Activated T-helper 2 cell treated with anti-CD3 and anti-CD28 coated beads, Interferon-gamma antibody, Interleukin-2, Interleukin-4, amounts not matched to agents 10 μg/mL and 5 μg/mL and 100 μg/mL, durations not matched to agents 14 hours and 24 hours and 36 hours (primary cell): Measurements from ENCODE around the gene MYO9B. TPM values are rescaled to one million over a fixed set of nuclear protein-coding genes. Genes with fewer than 3 reads are reported as not detected.
A peak's percentile ranks its signal among the peaks of the same experiment; 100 is the strongest.
"Not testable (repeated sequence)": the region's sequence is repeated elsewhere in the genome, so short reads cannot be mapped to it uniquely, and the experiment has no call there.

Experiments used
- DNase-seq: peaks from one replicate; pipeline ENCODE4 v3.0.0; 2021; ENCODE audit warnings: low spot score
- H3K27ac Mint-ChIP-seq: one replicate; pipeline ENCODE4 v1.8.0; 2021; ENCODE audit warnings: mixed read lengths
- H3K27me3 Mint-ChIP-seq: one replicate; pipeline ENCODE4 v1.8.0; 2021; ENCODE audit warnings: low read depth, mixed read lengths
- H3K36me3 Mint-ChIP-seq: one replicate; pipeline ENCODE4 v1.8.0; 2021; ENCODE audit warnings: low read depth, mixed read lengths
- H3K4me1 Mint-ChIP-seq: one replicate; pipeline ENCODE4 v1.8.0; 2021; ENCODE audit warnings: low read depth, mixed read lengths
- H3K4me3 Mint-ChIP-seq: one replicate; pipeline ENCODE4 v1.8.0; 2021; ENCODE audit warnings: low read depth, mild to moderate bottlenecking, moderate library complexity, mixed read lengths
- H3K9me3 Mint-ChIP-seq: one replicate; pipeline ENCODE4 v1.8.0; 2021; ENCODE audit warnings: mixed read lengths
- intact Hi-C: fragments of 100-400 bp; cut with micrococcal nuclease; formaldehyde crosslinking; loops from one replicate; pipeline ENCODE4 v1.15.1; 2023
- total RNA-seq: library from RNA; stranded (reverse); gene quantifications from 2 replicates; pipeline ENCODE4 v1.2.3, GENCODE V29; 2022

MYO9B gene
- total RNA-seq, 1 donor from 2014 or later = 143 TPM

GRCh38 chr19:17149393-17150135 is 74.0 kb downstream of the MYO9B start:
- intact Hi-C loops = no loop called here

GRCh38 chr19:17153996-17154395 is 78.4 kb downstream of the MYO9B start:
- Mint-ChIP-seq H3K36me3 (peaks cover 45% of the 10 kb centered on the region), H3K27ac (no peak overlapping the region), H3K9me3 (no peaks in the 10 kb centered on the region), H3K4me3 (no peak overlapping the region), H3K27me3 (no peaks in the 10 kb centered on the region), H3K4me1 (no peaks in the 10 kb centered on the region)
- DNase-seq = no peak
- intact Hi-C loops = no loop called here

More at GRCh38 chr19:17149393-17150135, 74.0 kb downstream of the MYO9B start:
- H3K36me3 Mint-ChIP-seq = peaks cover 39% of the 10 kb centered on the region
- H3K27ac Mint-ChIP-seq = no peak overlapping the region
- no peaks in the 10 kb centered on the region for H3K4me1 Mint-ChIP-seq
- H3K27me3 Mint-ChIP-seq = no peaks in the 10 kb centered on the region
- DNase-seq = no peak
- H3K4me3 Mint-ChIP-seq = no peak overlapping the region
- no peaks in the 10 kb centered on the region for H3K9me3 Mint-ChIP-seq

- H3K27me3 Mint-ChIP-seq = no peaks in the 10 kb centered on the region
- intact Hi-C loops = no loop called here
- no peaks in the 10 kb centered on the region for H3K4me1 Mint-ChIP-seq
- H3K9me3 Mint-ChIP-seq = no peaks in the 10 kb centered on the region
- DNase-seq = no peak
- no peak overlapping the region for H3K4me3 Mint-ChIP-seq
- no peak overlapping the region for H3K27ac Mint-ChIP-seq
- H3K36me3 Mint-ChIP-seq = peaks cover 52% of the 10 kb centered on the region
These were observed 79.7 kb downstream of the MYO9B start for GRCh38 chr19:17155251-17155650.

- H3K9me3 Mint-ChIP-seq = no peaks in the 10 kb centered on the region
- no peak for DNase-seq
- intact Hi-C loops = no loop called here
- no peak overlapping the region for H3K27ac Mint-ChIP-seq
- H3K4me3 Mint-ChIP-seq = no peak overlapping the region
- H3K27me3 Mint-ChIP-seq = no peaks in the 10 kb centered on the region
- peaks cover 56% of the 10 kb centered on the region for H3K36me3 Mint-ChIP-seq
- no peaks in the 10 kb centered on the region for H3K4me1 Mint-ChIP-seq
These were observed 80.8 kb downstream of the MYO9B start for GRCh38 chr19:17156296-17156946.

DNA sequence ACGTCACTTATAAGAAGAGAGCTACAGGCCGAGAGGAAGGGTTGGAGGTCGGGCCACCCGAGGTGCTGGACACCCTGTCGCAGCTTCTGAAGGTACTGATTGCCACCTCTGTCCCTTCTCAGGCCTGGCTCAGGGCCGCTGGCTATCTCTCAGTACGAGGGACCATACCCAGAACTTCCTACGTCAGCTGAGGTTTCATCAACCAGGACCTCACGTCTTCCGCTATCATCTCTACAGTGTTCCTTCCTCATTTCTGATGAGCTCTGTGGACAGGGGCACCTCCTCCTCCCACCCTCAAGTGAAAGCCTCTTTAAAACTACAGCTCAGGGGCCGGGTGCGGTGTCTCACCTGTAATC is 81.3 kb downstream of the MYO9B start:
- Mint-ChIP-seq H3K4me1 (no peaks in the 10 kb centered on the region), H3K27me3 (no peaks in the 10 kb centered on the region), H3K27ac (no peak overlapping the region), H3K36me3 (peaks cover 54% of the 10 kb centered on the region), H3K4me3 (no peak overlapping the region), H3K9me3 (no peaks in the 10 kb centered on the region)
- intact Hi-C loops = no loop called here
- no peak for DNase-seq

- peaks cover 62% of the 10 kb centered on the region for H3K36me3 Mint-ChIP-seq
- no peaks in the 10 kb centered on the region for H3K27me3 Mint-ChIP-seq
- no peak overlapping the region for H3K4me3 Mint-ChIP-seq
- DNase-seq = no peak
- peaks cover 9% of the 10 kb centered on the region for H3K9me3 Mint-ChIP-seq
- intact Hi-C loops = no loop called here
- H3K4me1 Mint-ChIP-seq = no peaks in the 10 kb centered on the region
- H3K27ac Mint-ChIP-seq = no peak overlapping the region
These were observed 83.0 kb downstream of the MYO9B start for GRCh38 chr19:17158584-17158983.

DNA sequence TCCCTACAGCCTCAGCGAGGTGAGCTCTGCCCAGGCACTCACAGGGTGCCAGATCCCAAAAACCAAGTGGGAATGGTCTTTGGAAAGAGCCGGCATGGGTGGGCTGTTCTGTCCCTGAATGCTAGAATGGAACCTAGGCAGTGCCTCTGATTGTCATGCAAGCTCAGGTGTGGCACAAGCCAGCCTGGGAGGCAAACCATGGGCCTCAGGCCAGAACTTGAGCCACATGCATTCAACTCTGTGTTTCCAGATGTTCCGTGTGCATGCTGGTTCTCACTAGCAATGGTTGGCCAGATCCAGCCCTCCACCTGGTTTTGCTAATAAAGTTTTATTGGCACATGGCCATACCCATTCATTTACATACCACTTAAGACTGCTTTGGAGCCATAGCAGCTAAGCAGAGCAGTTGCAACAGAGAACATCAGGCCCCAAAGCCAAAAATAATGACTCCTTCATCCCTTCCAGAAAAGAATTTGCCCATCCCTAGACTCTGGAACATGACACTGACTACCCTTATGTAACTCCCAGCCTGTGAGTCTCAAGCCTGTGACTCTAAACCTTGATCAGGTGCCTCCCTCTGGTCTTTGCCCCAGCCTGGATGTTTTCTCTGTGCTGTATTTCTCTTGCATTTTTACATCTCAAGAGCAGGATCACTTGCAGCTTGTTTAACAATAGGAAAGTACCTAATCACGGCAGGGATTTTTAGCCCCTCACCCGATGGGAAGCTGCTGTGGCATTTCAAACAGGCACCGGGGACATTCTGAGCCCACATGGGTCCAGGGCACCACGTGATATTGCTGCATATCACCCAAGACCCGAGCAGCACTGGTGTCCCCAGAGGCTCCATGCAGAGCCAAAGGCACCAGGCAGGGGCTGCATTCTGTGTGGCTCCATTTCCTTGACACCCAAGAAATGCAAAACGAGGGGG is 84.2 kb downstream of the MYO9B start:
- Mint-ChIP-seq H3K36me3 (peaks cover 64% of the 10 kb centered on the region), H3K4me1 (no peaks in the 10 kb centered on the region), H3K27me3 (no peaks in the 10 kb centered on the region), H3K9me3 (peaks cover 11% of the 10 kb centered on the region), H3K4me3 (no peak overlapping the region), H3K27ac (peak overlapping the region; percentile 26)
- intact Hi-C loops = no loop called here
- DNase-seq = no peak

- Mint-ChIP-seq H3K36me3 (peaks cover 66% of the 10 kb centered on the region), H3K4me3 (no peak overlapping the region), H3K4me1 (no peaks in the 10 kb centered on the region), H3K27me3 (no peaks in the 10 kb centered on the region), H3K9me3 (peaks cover 11% of the 10 kb centered on the region), H3K27ac (no peak overlapping the region)
- intact Hi-C loops = no loop called here
- DNase-seq = no peak
These were observed 85.3 kb downstream of the MYO9B start for GRCh38 chr19:17160908-17161307.

DNA sequence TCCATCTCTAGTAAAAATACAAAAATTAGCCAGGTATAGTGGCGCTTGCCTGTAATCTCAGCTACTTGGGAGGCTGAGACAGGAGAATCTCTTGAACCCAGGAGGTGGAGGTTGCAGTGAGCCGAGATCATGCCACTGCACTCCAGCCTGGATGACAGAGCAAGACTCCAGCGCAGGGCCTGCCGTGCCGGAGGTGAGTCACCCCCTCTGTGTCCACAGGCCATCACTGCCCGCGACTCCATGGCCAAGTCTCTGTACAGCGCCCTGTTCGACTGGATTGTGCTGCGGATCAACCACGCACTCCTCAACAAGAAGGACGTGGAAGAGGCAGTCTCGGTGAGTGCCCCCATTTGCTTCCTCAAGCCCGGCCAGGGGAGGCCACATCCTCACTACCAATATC is 86.6 kb downstream of the MYO9B start:
- H3K4me3 Mint-ChIP-seq, intact Hi-C loops, H3K4me1 Mint-ChIP-seq, H3K27ac Mint-ChIP-seq, H3K27me3 Mint-ChIP-seq, DNase-seq: not testable (repeated sequence)
- Mint-ChIP-seq H3K36me3 (peaks cover 62% of the 10 kb centered on the region), H3K9me3 (peaks cover 11% of the 10 kb centered on the region)

- Mint-ChIP-seq H3K9me3 (peaks cover 11% of the 10 kb centered on the region), H3K4me1 (no peaks in the 10 kb centered on the region), H3K4me3 (no peak overlapping the region), H3K36me3 (peaks cover 61% of the 10 kb centered on the region), H3K27me3 (no peaks in the 10 kb centered on the region), H3K27ac (no peak overlapping the region)
- intact Hi-C loops = no loop called here
- no peak for DNase-seq
These were observed 87.0 kb downstream of the MYO9B start for GRCh38 chr19:17162580-17162979.

DNA sequence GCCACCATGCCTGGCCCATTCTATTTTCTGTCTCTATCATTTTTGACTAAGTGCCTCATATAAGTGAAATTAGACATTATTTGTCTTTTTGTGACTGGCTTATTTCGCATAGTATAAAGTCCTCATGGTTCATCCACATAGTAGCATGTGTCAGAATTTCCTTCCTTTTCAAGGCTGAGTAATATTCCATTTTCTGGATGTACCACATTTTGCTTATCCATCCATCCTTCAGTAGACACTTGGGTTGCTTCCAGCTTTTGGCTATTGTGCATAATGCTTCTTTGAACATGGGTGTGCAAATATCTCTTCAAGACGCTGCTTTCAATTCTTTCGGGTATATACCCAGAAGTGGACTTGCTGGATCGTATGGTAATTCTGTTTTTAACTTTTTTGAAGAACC is 88.1 kb downstream of the MYO9B start:
- no peak overlapping the region for H3K4me3 Mint-ChIP-seq
- intact Hi-C loops = no loop called here
- peaks cover 68% of the 10 kb centered on the region for H3K36me3 Mint-ChIP-seq
- H3K27ac Mint-ChIP-seq = no peak overlapping the region
- DNase-seq = no peak
- H3K4me1 Mint-ChIP-seq = no peaks in the 10 kb centered on the region
- peaks cover 11% of the 10 kb centered on the region for H3K9me3 Mint-ChIP-seq
- no peaks in the 10 kb centered on the region for H3K27me3 Mint-ChIP-seq

DNA sequence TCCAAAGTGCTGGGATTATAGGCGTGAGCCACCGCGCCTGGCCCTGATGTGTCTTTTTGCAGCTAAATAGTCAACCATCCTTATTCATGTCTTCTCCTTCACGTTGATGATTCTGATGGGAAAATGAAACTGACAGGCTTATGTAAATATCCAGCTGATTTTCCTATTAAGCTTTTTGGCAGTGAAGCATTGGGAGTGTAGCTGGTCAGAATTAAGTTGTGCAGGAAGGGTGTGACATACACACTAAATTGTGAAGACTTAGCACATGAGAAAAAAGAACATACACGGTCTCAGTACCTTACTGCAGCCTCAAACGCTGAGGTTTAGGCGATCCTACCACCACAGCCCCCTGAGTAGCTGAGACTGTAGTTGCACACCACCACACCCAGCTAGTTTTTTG is 89.1 kb downstream of the MYO9B start:
- Mint-ChIP-seq H3K27me3 (no peaks in the 10 kb centered on the region), H3K36me3 (peaks cover 69% of the 10 kb centered on the region), H3K27ac (no peak overlapping the region), H3K4me3 (no peak overlapping the region), H3K9me3 (peaks cover 11% of the 10 kb centered on the region), H3K4me1 (no peaks in the 10 kb centered on the region)
- no peak for DNase-seq
- intact Hi-C loops = no loop called here

- peaks cover 11% of the 10 kb centered on the region for H3K9me3 Mint-ChIP-seq
These were observed 90.1 kb downstream of the MYO9B start for GRCh38 chr19:17165715-17166114.

More at GRCh38 chr19:17165715-17166114, 90.1 kb downstream of the MYO9B start:
- no peak for DNase-seq
- intact Hi-C loops = no loop called here
- Mint-ChIP-seq H3K27me3 (no peaks in the 10 kb centered on the region), H3K27ac (no peak overlapping the region), H3K36me3 (peaks cover 69% of the 10 kb centered on the region), H3K4me3 (no peak overlapping the region), H3K4me1 (no peaks in the 10 kb centered on the region)
